Measurements from ENCODE around the gene ZNF326. TPM values are rescaled to one million over a fixed set of nuclear protein-coding genes. Genes with fewer than 3 reads are reported as not detected.

The ZNF326 gene
- total RNA-seq, 1 experiment from 2014 or later: 39.0 TPM

GRCh38 chr1:89950703-89951102 is 44.2 kb upstream of the ZNF326 start:
- Histone ChIP-seq H3K4me2 (ENCODE audit: insufficient read depth, insufficient read length, low read length) (no peak overlapping the region), H2AFZ (ENCODE audit: low read length) (no peak overlapping the region), H4K5ac (ENCODE audit: insufficient read length, low read depth, low read length) (no peak overlapping the region), H3K14ac (ENCODE audit: insufficient read depth, low read length) (no peak overlapping the region), H3K56ac (ENCODE audit: insufficient read length, low read depth, low read length) (no peak overlapping the region), H3K79me1 (ENCODE audit: insufficient read depth, low read depth, low read length, poor library complexity, severe bottlenecking) (no peaks in the 10 kb centered on the region), H2BK5ac (ENCODE audit: insufficient read length, low read length) (no peak overlapping the region), H3K23ac (ENCODE audit: insufficient read length, low read depth, low read length) (no peak overlapping the region), H3K27me3 (ENCODE audit: insufficient read depth, low read length) (no peaks in the 10 kb centered on the region), H2BK20ac (ENCODE audit: low read depth, low read length, poor library complexity, severe bottlenecking) (no peak overlapping the region), H2AK5ac (ENCODE audit: insufficient read length, low read length) (no peak overlapping the region), H3K4ac (ENCODE audit: low read depth, low read length) (no peak overlapping the region), H2BK12ac (ENCODE audit: insufficient read length, low read depth, low read length) (no peak overlapping the region), H3K18ac (ENCODE audit: insufficient read length, low read depth, low read length) (no peak overlapping the region), H3K23me2 (ENCODE audit: insufficient read length, low read depth, low read length, poor library complexity, severe bottlenecking) (no peaks in the 10 kb centered on the region), H3K27ac (ENCODE audit: insufficient read length, low read depth, low read length) (no peak overlapping the region), H3K79me2 (ENCODE audit: insufficient read depth, low read length) (no peaks in the 10 kb centered on the region), H4K8ac (replicated peaks; ENCODE audit: insufficient read length, low read depth, low read length) (no peak overlapping the region), H3K4me1 (ENCODE audit: insufficient read depth, low read length) (peaks cover 9% of the 10 kb centered on the region), H4K91ac (ENCODE audit: insufficient read length, low read depth, low read length) (no peak overlapping the region), H3K9me3 (ENCODE audit: control insufficient read depth, low read depth, low read length) (no peaks in the 10 kb centered on the region), H2BK120ac (ENCODE audit: low read depth, low read length, poor library complexity, severe bottlenecking) (no peak overlapping the region), H2BK15ac (ENCODE audit: low read depth, low read length) (no peak overlapping the region), H3T11ph (ENCODE audit: low read length) (no peak overlapping the region), H4K20me1 (ENCODE audit: control insufficient read depth, insufficient read depth, insufficient read length) (no peaks in the 10 kb centered on the region), H3K9ac (ENCODE audit: extremely low read depth, insufficient read length, low read length) (no peak overlapping the region)
- Mint-ChIP-seq H3K36me3 (ENCODE audit: insufficient read depth in 1 of 3, low read depth in 3 of 3) (no peaks in the 10 kb centered on the region; a peak in 1 of 7 replicates), H3K9me3 (no peaks in the 10 kb centered on the region; a peak in 1 of 5 replicates), H3K27ac (no peak overlapping the region), H3K4me1 (peaks cover 45 to 47% of the 10 kb centered on the region in 2 experiments), H3K27me3 (ENCODE audit: low read depth) (peaks cover 2% of the 10 kb centered on the region; the same call in 1 of the 2 replicates), H3K4me3 (no peak overlapping the region)
- no CpG with 5 or more reads among the region's 2 CpGs for WGBS (ENCODE audit: extremely low coverage, insufficient read length, low lambda C conversion rate)
- no peak for DNase-seq
- no peak for TF ChIP-seq CTCF (conservative IDR thresholded peaks at IDR 0.05)

Data from H9 (cell line).